Raji (cell line): ENCODE measurements around the gene ATP6AP1.
A peak's percentile ranks its signal among the peaks of the same experiment; 100 is the strongest.

Source experiments
- POLR2A ChIP-seq: IDR thresholded peaks from 2 replicates; pipeline ENCODE4 v1.6.1; 2011; ENCODE audit warnings: low read depth, low read length, control low read depth; ENCODE audit not compliant: insufficient read depth

Gene ATP6AP1

DNA sequence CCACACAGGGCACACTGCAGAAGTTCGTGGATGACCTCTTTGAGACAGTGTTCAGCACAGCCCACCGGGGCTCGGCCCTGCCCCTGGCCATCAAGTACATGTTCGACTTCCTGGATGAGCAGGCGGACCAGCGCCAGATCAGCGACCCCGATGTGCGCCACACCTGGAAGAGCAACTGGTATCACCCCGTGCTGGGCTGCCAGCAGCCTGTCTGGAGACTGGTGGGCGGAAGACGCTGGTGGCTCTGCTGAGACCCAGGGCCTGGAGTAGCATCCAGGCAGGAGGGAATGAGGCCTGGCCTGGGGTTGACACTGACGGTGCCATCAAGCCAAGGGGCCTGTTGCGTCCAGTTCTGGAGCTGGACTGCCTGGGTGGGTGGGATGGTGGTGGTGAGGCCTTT lies 42.0 kb downstream of the ATP6AP1 start:
- no peak for TF ChIP-seq POLR2A

DNA sequence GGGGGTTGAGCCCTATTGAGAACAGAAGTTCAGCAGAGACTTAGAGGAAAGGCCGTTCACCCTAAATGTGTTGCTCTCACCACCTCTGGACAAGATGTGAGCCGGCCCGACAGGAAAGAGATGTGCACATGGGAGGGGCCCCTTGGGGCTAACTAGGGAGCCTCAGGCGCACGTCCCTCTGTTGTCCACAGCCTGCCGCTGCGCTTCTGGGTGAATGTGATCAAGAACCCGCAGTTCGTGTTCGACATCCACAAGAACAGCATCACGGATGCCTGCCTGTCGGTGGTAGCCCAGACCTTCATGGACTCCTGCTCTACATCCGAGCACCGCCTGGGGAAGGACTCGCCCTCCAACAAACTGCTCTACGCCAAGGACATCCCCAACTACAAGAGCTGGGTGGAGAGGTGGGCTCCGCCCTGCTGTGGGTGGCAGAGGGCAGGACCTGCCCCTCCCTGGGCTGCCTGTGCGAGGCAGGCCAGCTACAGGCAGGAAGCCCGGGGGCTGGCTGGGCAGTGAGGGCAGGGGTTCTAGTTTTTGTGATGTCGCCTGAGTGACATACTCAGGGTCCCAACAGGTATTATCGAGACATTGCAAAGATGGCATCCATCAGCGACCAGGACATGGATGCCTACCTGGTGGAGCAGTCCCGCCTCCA lies 42.6 kb downstream of the ATP6AP1 start:
- no peak for TF ChIP-seq POLR2A

DNA sequence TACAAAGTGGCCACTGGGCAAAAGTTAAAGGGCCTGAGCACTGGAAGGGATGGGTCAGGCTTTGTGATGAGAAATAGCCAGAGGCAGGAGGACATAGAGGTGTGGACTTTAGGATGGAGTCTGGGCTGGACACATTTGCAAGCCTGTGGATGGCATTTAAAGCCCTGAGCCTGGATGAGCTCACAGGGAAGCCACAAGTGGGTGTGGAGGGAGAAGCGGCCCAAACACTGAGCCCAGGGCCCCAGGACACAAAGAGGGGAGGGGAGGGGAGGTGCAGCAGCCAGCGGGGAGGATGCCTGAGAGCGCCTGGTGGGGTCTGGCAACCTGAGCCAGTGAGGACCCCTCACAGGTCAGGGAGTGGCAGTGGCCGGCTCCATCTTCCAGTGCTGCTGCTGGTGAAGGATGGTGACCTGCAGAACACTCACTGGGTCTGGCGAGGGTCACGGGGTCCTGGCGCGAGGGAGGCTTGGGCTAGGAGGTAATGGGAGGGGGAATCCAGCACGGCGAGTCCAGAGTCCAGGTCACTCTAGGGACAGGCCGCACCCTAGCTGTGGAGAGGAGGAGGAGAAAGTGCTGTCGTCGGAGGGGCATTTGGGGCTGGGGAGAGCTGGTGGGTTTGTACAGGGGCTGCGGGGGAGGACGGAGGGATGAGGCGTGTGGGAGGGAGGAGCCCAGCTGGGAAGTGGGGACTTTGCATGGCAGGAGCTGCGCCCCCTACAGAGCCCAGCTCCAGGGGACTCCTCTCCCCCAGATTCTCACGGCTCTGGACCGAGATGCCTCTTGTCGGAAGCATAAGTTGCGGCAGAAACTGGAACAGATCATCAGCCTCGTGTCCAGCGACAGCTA lies 43.6 kb downstream of the ATP6AP1 start:
- no peak for TF ChIP-seq POLR2A

DNA sequence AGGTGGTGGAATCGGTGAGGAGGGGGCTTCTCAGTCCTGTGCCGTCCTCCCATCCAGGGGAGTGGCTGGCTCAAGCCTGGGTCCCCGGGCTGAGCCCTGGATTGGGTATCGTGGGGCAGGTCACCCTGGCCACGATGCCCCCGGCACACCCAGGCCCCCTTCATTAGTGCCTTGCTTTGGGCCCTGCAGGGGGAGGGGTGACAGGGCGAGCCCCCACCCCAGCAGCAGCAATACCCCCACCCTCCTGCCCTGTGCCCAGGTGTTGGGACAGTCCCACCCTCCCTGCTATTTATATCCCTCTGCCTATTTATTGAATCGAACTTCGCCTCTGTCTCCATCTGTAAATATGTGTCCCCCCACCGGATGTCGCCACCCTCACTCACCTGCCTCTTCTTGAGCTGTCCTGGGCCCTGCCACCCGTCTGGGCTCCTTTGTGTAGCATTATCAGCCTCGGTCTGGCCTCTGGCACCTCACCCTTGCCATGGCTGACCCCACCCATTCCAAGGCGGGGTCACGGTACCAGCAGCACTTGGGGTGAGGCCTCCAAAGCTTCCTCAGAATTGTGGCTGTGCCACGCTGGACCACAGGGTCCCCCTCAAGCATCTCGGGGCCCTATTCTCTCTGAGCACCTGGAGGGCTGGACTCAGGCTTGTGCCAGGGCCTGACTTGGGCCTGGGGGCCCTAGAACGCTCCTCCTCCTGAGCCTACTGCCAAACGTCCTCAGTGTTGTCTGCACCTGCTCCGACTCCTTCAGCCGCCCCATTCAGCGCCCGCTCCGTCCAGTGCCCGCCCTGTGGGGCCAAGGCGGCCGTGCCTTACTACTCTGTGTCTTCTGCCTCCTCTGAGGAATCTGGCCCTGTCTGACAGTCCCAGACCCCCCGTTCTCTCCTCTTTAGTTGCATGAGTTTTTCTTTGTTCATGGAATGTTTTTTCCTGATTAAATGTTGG lies 44.5 kb downstream of the ATP6AP1 start:
- no peak for TF ChIP-seq POLR2A

DNA sequence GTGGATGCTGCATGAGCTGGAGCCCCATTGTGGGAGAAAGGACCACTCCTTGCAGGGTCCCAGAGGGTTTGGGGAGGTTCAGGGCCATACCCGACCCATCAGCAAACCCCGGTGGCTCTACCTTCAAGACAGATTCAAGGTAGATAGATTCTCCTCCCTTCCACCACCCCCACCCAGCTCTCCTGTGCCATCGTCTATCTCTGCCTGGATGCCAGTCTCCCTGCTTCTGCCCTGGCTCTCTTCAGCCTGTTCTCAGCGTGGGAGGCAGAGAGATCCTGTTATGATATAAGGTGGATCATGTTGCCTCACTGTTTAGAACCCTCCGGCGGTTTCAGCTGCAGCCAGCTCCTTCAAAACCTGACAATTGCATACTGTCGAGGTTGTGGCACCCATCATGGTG lies 45.2 kb downstream of the ATP6AP1 start:
- no peak for TF ChIP-seq POLR2A

DNA sequence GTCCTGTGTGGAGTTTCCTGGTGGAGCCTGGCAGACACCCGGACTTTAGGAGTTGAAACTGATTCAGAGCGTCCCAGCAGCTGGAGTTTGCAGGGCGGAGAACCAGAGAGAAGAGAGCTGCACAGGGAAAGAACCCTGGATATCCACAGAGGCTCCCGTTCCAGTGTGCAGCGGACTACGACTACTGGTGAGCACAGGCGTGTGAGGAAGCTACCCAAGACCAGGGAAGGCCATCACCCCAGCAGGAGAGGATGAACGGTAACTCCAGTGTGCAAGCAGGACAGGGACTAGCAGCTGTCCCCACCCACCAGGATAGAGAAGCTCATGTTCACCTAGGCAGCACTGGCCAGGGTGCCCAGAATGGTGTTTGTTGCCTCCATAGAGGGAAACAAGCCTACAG lies 48.3 kb downstream of the ATP6AP1 start:
- TF ChIP-seq POLR2A = no peak

DNA sequence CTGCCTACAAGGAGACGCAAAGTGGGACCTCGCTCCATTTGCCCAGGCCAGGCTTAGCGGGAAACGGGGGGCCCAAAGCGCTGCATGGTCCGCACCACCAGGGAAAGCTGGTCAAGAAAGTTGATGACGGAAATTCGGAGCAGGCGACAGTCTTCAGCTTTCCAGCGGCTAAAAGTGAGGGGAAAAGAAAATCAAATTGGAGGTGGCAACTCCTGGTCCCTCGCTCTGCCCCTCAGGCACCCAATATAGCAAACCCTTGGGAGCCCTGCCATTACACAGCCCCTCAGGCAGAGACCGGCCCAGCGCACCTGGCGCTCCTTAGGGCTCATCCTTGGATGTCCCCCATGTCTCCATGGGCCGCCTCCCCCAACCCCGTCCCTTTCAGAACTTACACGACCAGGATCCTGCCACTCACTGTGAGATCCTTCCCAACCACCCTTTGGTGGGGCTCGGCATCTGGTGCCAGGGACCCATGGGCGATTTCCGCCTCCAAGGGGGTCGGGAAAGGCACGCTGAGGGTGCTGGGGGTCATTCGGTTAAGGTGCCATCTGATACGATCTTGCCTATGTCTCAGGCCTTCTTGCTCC lies 49.5 kb downstream of the ATP6AP1 start:
- no peak for TF ChIP-seq POLR2A

DNA sequence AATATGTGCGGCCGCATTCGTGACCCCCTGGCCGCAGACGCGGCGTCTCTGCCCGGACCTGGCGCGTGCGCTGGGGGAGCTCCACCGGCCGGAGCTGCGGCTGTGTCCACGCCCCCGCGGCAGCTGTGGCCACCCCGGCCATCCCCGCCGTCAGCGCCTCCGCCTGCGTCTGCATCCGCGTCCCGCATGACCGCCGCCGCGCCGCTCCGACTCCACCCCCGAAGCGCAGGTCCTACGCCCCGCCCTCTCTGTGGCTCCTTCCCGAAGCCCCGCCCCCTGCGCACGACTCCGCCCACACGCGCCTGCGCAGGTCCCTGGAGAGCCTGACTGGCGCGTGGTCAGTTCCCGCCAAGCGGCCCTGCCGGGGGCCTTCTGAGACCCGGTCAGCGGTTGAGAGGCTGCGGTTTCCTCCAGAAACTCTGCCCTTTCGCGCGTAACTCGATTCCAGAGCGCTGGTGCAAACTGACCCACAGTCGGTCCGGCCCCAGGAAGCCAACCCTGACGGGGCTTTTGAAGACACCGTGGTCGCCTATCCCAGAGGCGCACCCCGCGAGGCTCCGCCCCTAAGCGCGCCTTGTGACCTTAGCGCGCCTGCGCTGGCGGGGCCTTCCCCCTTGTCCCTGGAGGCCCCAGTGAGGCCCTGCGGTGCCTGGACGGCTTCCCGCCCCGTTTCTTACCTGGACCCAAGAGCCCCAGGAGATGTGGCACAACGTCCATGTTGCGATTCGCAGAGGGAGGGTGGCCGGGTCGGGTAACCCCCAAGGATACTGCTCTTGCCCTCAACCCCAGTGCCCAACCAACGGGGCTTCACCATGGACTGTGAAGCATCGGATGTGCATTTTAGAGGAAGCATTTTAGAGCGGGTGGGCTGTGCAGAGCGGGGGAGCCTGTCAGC lies 50.5 kb downstream of the ATP6AP1 start, which contains the start of gene LAGE3:
TSS of gene LAGE3 (minus strand) at position 554 of the 895 bp plus-strand sequence. CDS start at position 188, 366 bp downstream.
- peak; percentile 65 for TF ChIP-seq POLR2A

DNA sequence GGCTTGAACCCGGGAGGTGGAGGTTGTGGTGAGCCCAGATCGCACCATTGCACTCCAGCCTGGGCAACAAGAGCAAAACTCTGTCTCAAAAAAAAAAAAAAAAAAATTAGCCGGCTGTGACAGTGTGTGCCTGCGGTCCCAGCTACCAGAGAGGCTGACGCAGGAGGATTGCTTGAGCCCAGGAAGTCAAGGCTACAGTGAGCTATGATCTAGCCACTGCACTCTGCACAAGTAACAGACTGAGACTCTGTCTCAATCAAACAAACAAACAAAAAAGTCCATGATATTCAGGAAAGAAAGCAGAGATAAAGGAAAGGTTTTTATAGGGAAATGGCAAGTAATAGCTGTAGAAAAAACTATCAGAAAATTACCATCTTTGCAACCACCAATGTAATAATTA lies 52.7 kb downstream of the ATP6AP1 start:
- TF ChIP-seq POLR2A = no peak

DNA sequence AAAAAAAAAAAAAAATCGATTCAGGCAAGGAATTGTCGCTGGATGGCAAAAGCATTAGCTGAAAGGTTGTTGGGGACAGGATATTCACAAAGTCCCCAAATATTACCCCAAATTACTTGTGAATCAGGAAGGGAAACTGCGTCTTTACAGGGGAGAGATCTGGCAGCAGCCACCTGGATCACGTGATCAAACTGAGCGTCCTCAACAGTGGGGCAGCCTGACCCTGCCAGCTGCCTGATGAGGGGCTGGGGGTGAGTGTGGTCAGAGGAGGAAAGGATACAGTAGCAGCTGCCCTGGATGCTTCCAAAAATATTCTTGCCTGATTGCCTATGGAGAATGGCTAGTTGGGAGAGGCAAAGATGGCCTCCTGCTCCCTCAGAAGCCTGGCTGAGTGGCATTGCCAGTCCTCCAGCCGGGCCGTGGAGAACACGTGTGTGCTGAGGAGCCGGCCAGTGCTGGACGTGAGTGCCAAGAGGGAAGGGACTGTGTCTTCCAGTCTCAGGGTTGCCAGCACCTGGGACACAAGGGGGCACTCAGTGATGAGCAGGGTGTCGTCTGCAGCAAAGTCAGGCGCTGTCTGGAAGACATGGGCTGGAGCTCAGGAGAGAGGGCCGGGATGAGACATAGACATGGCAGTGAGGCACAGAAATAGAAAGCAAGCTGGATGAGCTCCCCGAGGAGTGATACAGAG lies 53.6 kb downstream of the ATP6AP1 start:
- no peak for TF ChIP-seq POLR2A

DNA sequence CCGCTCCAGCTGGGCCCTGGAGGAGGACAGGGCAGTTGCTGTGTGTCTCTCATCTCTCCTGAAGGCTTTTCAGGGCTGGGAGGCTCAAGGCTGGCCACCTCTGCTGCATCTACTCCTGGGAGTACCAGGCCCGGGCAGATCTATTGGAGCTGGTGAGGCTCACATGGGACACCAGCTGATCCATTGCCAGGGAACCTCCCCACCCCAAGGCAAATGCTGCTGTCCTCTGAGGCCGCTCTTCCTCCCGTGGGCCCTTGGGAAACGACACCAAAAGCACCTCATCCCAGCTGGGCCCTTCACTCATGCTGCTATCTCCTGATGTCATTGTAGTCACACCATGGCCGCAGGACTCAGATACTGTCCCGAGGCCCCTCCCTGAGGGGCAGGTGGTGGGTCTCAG lies 54.3 kb downstream of the ATP6AP1 start:
- no peak for TF ChIP-seq POLR2A

DNA sequence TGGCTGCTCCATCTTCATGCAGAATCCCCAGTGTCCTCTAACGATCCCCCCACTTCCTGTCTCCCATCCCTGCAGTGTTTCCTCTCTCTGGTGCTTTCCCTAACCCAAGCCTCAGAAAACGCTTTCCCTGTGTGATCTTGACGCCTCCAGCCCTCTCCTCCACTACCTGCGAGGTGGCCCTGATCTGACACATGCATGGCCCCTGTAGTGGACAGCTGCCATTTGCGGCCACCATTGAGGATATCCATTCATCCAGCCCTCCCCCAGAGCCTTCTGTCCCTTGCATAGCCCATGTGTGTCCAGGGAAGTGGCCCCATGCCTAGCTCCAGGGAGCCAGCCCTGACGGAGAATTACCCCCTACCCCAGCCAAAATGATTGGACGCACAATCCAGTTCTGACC lies 54.8 kb downstream of the ATP6AP1 start:
- TF ChIP-seq POLR2A = 0 out of 2 replicates have a peak, but pooled peaks have one; percentile 26

DNA sequence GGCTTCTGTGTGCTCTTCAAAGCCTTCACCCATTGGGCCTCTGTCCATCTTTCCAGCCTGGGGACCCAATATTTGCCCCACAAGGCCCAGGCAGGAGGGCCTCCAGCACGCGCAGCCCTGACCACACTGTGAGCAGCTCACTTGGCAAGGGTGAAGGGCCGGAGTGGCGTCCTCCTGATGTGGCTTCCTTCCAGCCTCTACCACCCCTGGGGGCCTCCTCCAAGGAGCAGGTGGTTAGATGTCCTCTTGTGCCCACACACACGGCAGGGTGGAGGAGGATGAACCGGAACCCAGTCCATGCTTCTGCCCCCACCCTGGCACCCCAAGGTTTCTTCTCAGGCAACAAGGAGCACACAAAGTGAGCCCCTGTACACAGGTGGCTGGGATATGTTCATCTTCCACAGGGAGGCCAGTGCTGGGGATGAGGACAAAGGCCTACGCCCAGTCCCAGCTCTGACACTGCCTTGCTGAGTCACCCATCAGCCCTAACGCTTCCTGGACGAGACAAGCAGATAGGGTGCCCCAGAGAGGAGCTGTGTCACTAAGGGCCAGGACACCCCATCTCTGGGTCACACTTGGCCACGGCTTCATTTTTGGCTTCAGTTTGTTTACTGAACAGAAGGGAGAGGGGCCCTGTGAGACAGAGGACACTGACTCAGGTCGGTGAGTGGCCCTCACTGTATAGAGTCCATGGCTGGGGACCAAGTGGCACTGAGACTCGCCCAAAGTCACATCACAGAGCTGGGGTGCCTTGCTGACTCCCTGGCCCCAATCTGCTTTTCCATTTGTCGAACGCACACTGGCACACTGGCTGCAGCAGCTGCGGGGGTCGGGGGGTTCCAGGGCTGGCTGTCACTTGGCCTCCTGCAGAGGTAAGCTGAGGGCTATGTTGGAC lies 56.0 kb downstream of the ATP6AP1 start:
- TF ChIP-seq POLR2A = no peak
